ENCODE measurements around the gene VANGL1. TPM values are rescaled to one million over a fixed set of nuclear protein-coding genes. Genes with fewer than 3 reads are reported as not detected.

Gene VANGL1
- total and polyA plus RNA-seq, 2 of the 4 experiments (the other 2 are of a cell fraction): 6.1 to 6.7 TPM

DNA sequence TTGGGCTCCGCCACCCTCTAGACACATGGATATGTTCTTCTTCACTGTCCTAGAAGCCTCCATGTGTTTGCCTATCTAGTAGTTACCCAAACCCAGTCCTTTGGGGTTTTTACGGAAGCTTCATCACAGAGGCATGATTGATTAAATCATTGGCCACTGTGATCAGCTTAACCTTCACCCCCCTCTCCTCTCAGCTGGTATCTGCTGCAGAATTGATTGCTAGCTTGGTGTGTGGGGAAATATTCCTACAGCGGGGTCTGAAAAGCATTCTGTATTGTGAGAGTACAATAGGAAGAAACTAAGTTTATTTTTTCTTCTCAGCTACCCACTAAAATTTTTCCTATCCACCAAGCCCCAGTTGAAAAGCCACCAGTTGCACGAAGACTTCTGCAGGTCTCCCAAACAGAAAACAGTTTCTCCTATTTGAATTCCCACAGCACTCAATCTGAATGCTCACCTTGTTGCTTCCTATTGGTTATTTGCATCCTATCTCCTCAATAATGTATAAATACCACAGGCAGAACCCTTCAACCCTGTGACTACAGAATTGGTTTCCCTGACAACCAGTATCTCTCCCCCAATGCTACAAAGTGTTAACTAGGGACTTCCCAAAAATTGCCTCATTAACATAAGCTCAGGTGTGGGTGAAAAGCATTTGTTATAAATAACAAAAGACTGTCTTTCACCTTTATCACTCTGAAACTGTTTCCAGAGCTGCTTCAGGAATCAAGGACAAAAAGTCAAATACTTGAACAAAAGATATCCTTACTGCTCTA lies 9.3 kb upstream of the VANGL1 start:
- dilution Hi-C loops (cut with HindIII; ENCODE audit: low sequenced_read_pairs, unreplicated experiment) (no loop called here), intact Hi-C loops (cut with micrococcal nuclease) (no loop called here), in situ Hi-C loops (cut with MboI; ENCODE audit: low sequenced_read_pairs) (no loop called here)
- Histone ChIP-seq H2AK9ac (replicated peaks; ENCODE audit: low read depth, low read length, poor library complexity) (no peak overlapping the region), H3K27ac (ENCODE audit: insufficient read depth, low read length) (no peak overlapping the region), H3K18ac (ENCODE audit: low read depth, low read length) (no peak overlapping the region), H2BK15ac (ENCODE audit: low read depth, low read length) (no peak overlapping the region), H2BK5ac (ENCODE audit: low read depth, low read length, poor library complexity, severe bottlenecking) (no peak overlapping the region), H3K4ac (ENCODE audit: low read depth, low read length) (no peak overlapping the region), H3K4me2 (ENCODE audit: low read depth, low read length) (no peak overlapping the region), H4K5ac (ENCODE audit: low read depth, low read length) (no peak overlapping the region), H4K8ac (ENCODE audit: low read depth in 2 of 2, low read length in 2 of 2) (no peak overlapping the region), H3K9me1 (ENCODE audit: insufficient read depth, low read length) (no peaks in the 10 kb centered on the region), H3K56ac (ENCODE audit: extremely low read depth, insufficient read depth, low read length) (no peak overlapping the region), H2BK20ac (ENCODE audit: low read depth, low read length) (no peak overlapping the region), H3K36me3 (ENCODE audit: control insufficient read depth, insufficient read depth, low read length) (no peaks in the 10 kb centered on the region), H3K9ac (ENCODE audit: low read depth, low read length) (no peak overlapping the region), H2AK5ac (ENCODE audit: low read depth, low read length) (no peak overlapping the region), H4K20me1 (ENCODE audit: insufficient read depth, low read length) (no peaks in the 10 kb centered on the region), H3K4me3 (ENCODE audit: insufficient read depth, low read depth, low read length) (no peak overlapping the region), H3K27me3 (ENCODE audit: control insufficient read depth, insufficient read depth, low read length) (peaks cover 19% of the 10 kb centered on the region), H2AFZ (replicated peaks; ENCODE audit: low read length, poor library complexity) (no peak overlapping the region), H2BK120ac (ENCODE audit: low read depth, low read length) (no peak overlapping the region), H3K9me3 (ENCODE audit: control insufficient read depth, insufficient read depth, low read length) (0 out of 2 replicates have a peak, but pooled peaks cover 2% of the 10 kb centered on the region), H3K4me1 (ENCODE audit: control insufficient read depth, insufficient read depth, low read length) (no peaks in the 10 kb centered on the region), H3K79me1 (ENCODE audit: low read depth in 1 of 2, low read length in 2 of 2) (no peaks in the 10 kb centered on the region), H4K91ac (ENCODE audit: insufficient read depth, low read depth, low read length) (no peak overlapping the region), H3K14ac (replicated peaks; ENCODE audit: low read depth, low read length) (no peak overlapping the region), H3K23ac (ENCODE audit: low read depth, low read length) (no peak overlapping the region)
- WGBS, 2 experiments (ENCODE audit: extremely low coverage in 2 of 2, insufficient read length in 1 of 2): 67% methylated on average over 1 of the region's 4 CpGs; no CpG with 5 or more reads in 1 of the 2 experiments
- BruUV-seq (replicated peaks): no TSS peak
- TF ChIP-seq RFX5 (IDR thresholded peaks at IDR 0.05; ENCODE audit: low read depth, low read length) (no peak), MAFK (IDR thresholded peaks at IDR 0.05; ENCODE audit: low read depth, low read length) (no peak), NFE2L2 (IDR thresholded peaks at IDR 0.05; ENCODE audit: low read depth, low read length) (no peak), POLR2A (IDR thresholded peaks at IDR 0.05; ENCODE audit: low read depth, low read length) (no peak), MXI1 (IDR thresholded peaks at IDR 0.05; ENCODE audit: borderline replicate concordance, low read depth, low read length) (no peak), CTCF (conservative IDR thresholded peaks at IDR 0.05; ENCODE audit: low read depth, low read length) (no peak), CHD1 (IDR thresholded peaks at IDR 0.05; ENCODE audit: low read depth, low read length) (no peak), FOS (IDR thresholded peaks at IDR 0.05; ENCODE audit: low read depth, low read length) (no peak), RAD21 (IDR thresholded peaks at IDR 0.05; ENCODE audit: low read length) (no peak), ELK1 (IDR thresholded peaks at IDR 0.05; ENCODE audit: borderline replicate concordance, low read depth, low read length) (no peak), SMC3 (IDR thresholded peaks at IDR 0.05; ENCODE audit: low read depth, low read length) (no peak), BHLHE40 (IDR thresholded peaks at IDR 0.05; ENCODE audit: low read depth, low read length) (no peak), CEBPB (IDR thresholded peaks at IDR 0.05; ENCODE audit: low read depth, low read length) (no peak), MAZ (IDR thresholded peaks at IDR 0.05; ENCODE audit: borderline replicate concordance, low read depth, low read length) (no peak), RCOR1 (IDR thresholded peaks at IDR 0.05; ENCODE audit: insufficient replicate concordance, low read length) (no peak)
- TF ChIP-seq, protein P1, sequence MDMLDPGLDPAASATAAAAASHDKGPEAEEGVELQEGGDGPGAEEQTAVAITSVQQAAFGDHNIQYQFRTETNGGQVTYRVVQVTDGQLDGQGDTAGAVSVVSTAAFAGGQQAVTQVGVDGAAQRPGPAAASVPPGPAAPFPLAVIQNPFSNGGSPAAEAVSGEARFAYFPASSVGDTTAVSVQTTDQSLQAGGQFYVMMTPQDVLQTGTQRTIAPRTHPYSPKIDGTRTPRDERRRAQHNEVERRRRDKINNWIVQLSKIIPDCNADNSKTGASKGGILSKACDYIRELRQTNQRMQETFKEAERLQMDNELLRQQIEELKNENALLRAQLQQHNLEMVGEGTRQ (IDR thresholded peaks at IDR 0.05; ENCODE audit: low read depth, low read length): no peak
- DNase-seq: no peak
- no peak for ATAC-seq (ENCODE audit: low read depth)
- ChIA-PET POLR2A (ENCODE audit: unreplicated experiment) (no interaction called here), CTCF (interaction anchor here (1.3 kb wide), 1 partner anchor 74 kb away, joined by 4 read pairs; no protein-coding TSS in a partner anchor)
